ENCODE results near the gene RAD54L2.

- TF ChIP-seq CTCF (conservative IDR thresholded peaks at IDR 0.05) (no peak), ZFX (IDR thresholded peaks at IDR 0.05) (no peak)
These were observed 3.1 kb upstream of the RAD54L2 start for GRCh38 chr3:51535146-51536019.
